Suprapubic skin (tissue), 4 donors: Measurements from ENCODE around the gene INPP5A. TPM values are rescaled to one million over a fixed set of nuclear protein-coding genes. Genes with fewer than 3 reads are reported as not detected.

Experiments
- DNase-seq, 2 donors: peaks; one replicate each; pipeline ENCODE4 v3.0.0-alpha.2; 2019; ENCODE audit warnings: low spot score in 2 of 2
- H3K27ac ChIP-seq: fragments of 200-600 bp; sonication (generic); one replicate; pipeline ENCODE4 v1.5.1; 2019
- H3K27me3 ChIP-seq: fragments of 200-600 bp; sonication (generic); one replicate; pipeline ENCODE4 v1.5.1; 2019
- H3K36me3 ChIP-seq: fragments of 200-600 bp; sonication (generic); one replicate; pipeline ENCODE4 v1.5.1; 2019
- H3K4me1 ChIP-seq: fragments of 200-600 bp; sonication (generic); one replicate; pipeline ENCODE4 v1.5.1; 2019
- H3K4me3 ChIP-seq: fragments of 200-600 bp; sonication (generic); one replicate; pipeline ENCODE4 v1.5.1; 2019; ENCODE audit warnings: mild to moderate bottlenecking
- H3K9me3 ChIP-seq: fragments of 200-600 bp; sonication (generic); one replicate; pipeline ENCODE4 v1.5.1; 2019
- EP300 ChIP-seq: sonication (generic); formaldehyde crosslinking; IDR thresholded peaks from one replicate; pipeline ENCODE4 v1.6.1; 2017; ENCODE audit warnings: antibody characterized with exemption
- POLR2A ChIP-seq, 2 donors: fragments of 450-650 bp; IDR thresholded peaks; one replicate each; pipeline ENCODE4 v1.6.1; 2017; ENCODE audit warnings: antibody characterized with exemption in 2 of 2, mild to moderate bottlenecking in 2 of 2, moderate library complexity in 2 of 2
- POLR2AphosphoS5 ChIP-seq, 3 donors: sonication (generic); formaldehyde crosslinking; IDR thresholded peaks; one replicate each; pipeline ENCODE4 v1.6.1; 2017; ENCODE audit warnings: antibody characterized with exemption in 3 of 3
- WGBS: methylation state at CpG from one replicate; pipeline ENCODE4 v1.1.5; 2018; 5-methylcytosine and 5-hydroxymethylcytosine counted together
- total RNA-seq, 4 donors: library from RNA; depleted of rRNA; stranded (reverse); fragments of >200 nt; gene quantifications; one replicate each; pipeline ENCODE4 v1.1.0, GENCODE V29; 2016
- TF ChIP-seq, protein P1 (sequence below), 2 donors: fragments of 200-600 bp in 1 of 2; fragments of 450-650 bp in 1 of 2; sonication (generic) in 1 of 2; IDR thresholded peaks; one replicate each; pipeline ENCODE4 v1.5.1; 2016 to 2019; ENCODE audit warnings: antibody characterized with exemption in 2 of 2, mild to moderate bottlenecking in 1 of 2, moderate library complexity in 1 of 2

INPP5A gene
- total RNA-seq, 4 donors from 2014 or later, result 28.1 to 39.1 (median 32.3) TPM

DNA sequence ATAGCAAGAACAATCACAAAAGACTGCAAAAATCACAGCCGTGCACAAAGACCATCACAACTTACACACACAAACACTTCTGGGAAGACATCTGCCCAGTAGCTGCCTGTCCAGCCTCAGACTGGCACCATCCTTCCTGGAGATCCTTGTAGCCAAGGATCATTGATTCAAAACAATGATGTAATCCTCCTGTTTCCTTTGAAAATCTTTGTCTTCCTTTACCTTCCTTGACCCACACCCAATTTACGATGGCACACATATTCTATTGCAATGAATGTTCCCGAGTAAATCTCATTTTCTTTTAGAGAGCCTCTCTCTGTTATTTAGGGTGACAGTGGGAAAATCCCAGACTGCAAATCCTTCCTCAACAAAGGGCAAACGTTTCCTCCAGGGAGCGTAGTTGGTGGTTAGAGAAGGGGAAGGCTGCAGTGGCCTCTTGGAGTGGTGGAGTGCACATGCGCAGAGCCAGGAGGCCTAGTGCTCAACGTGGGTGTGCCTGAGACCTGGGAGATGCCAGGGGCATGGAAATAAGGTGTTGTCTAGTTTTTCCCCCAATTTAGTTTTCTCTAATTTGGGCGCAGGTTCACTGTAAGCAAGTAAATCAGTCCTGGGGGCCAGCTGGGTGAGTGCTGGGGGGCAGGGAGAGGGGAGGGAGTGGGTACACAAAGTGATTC, 3.1 kb upstream of the INPP5A start:
- Histone ChIP-seq H3K4me3 (no peak overlapping the region), H3K4me1 (peaks cover 29% of the 10 kb centered on the region), H3K27ac (no peak overlapping the region), H3K27me3 (peaks cover under 1% of the 10 kb centered on the region), H3K9me3 (no peaks in the 10 kb centered on the region), H3K36me3 (no peaks in the 10 kb centered on the region)
- 71% methylated on average over 8 of the region's 8 CpGs for whole genome bisulfite sequencing
- DNase-seq, result peak in 1 of 2 donors; percentile 27
- TF ChIP-seq POLR2A (IDR thresholded peaks at IDR 0.05), result no peak
- TF ChIP-seq, protein P1, sequence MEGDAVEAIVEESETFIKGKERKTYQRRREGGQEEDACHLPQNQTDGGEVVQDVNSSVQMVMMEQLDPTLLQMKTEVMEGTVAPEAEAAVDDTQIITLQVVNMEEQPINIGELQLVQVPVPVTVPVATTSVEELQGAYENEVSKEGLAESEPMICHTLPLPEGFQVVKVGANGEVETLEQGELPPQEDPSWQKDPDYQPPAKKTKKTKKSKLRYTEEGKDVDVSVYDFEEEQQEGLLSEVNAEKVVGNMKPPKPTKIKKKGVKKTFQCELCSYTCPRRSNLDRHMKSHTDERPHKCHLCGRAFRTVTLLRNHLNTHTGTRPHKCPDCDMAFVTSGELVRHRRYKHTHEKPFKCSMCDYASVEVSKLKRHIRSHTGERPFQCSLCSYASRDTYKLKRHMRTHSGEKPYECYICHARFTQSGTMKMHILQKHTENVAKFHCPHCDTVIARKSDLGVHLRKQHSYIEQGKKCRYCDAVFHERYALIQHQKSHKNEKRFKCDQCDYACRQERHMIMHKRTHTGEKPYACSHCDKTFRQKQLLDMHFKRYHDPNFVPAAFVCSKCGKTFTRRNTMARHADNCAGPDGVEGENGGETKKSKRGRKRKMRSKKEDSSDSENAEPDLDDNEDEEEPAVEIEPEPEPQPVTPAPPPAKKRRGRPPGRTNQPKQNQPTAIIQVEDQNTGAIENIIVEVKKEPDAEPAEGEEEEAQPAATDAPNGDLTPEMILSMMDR (IDR thresholded peaks at IDR 0.05), result no peak

DNA sequence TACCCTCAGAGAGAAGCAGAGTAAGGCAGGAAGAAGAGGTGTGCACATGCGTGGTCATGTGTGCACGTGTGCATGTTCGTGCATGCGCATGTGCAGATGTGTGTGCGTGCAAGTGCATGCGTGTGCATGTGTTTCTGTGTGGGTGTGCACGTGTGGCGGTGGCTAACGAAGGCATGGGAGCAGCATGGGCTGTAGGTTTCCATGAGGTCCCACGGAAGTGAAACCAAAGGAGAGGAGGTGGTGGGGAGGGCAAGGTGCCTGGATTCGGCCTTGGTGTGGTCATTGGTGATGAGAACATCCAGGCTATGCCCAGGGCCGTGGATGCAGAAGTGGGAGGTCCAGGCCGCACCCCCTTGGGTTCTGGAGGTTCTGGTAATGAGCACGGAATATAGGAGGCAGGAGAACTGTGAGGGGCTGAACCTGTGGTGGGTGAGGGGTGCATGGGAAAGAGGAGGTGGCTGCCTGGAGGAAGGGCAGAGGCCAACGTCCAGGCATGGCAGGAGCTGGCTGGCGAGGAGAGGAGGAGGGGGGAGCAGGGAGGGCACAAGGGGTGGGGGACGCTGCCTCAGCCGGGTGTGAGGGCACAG, 2.4 kb upstream of the INPP5A start:
- no peaks in the 10 kb centered on the region for H3K27me3 ChIP-seq
- H3K4me3 ChIP-seq, result no peak overlapping the region
- peaks cover 36% of the 10 kb centered on the region for H3K4me1 ChIP-seq
- no peak overlapping the region for H3K27ac ChIP-seq
- no peaks in the 10 kb centered on the region for H3K9me3 ChIP-seq
- TF ChIP-seq POLR2AphosphoS5 (IDR thresholded peaks at IDR 0.05) (no peak), EP300 (no peak), POLR2A (IDR thresholded peaks at IDR 0.05) (no peak)
- TF ChIP-seq, protein P1 (IDR thresholded peaks at IDR 0.05), result no peak
- no peaks in the 10 kb centered on the region for H3K36me3 ChIP-seq
- DNase-seq, result peak; percentile 57 to 65
- 87% methylated on average over 18 of the region's 18 CpGs for WGBS

DNA sequence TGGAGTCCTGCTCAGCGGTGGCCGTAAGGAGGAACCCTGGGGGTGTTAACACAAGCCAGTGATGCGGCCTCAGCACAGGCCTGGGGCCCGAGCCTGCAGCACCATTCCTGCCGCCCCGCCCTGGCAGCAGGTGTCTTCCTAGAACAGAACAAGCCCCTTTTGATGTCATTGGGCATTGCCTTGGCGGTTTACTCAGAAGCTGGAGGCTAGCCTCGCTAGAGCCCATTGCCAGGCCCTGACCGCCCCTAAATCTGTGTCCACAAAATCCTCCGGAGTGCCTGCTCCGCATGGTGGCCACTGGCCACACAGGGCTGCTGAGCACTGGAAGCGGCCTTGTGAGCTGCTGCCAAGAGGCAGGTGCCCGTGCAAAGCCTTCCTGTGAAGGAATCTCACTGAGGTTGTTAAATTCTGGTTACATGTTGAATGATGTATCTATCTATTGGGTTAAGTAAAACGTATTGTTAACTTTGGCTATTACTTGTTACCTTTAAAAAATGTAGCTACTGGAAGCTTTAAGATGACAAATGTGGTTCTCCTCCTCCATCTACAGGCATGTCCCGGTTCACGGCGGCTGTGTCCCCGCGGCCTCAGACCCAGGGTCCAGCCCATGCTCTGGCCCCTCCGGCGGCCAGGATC, 1.2 kb upstream of the INPP5A start:
- peak; percentile 67 to 72 for DNase-seq
- H3K4me1 ChIP-seq, result peaks cover 48% of the 10 kb centered on the region
- WGBS, result 24% methylated on average over 13 of the region's 21 CpGs
- H3K27me3 ChIP-seq, result no peaks in the 10 kb centered on the region
- TF ChIP-seq POLR2AphosphoS5 (IDR thresholded peaks at IDR 0.05) (no peak), EP300 (no peak)
- TF ChIP-seq, protein P1 (IDR thresholded peaks at IDR 0.05), result no peak
- no peaks in the 10 kb centered on the region for H3K9me3 ChIP-seq
- no peaks in the 10 kb centered on the region for H3K36me3 ChIP-seq
- H3K4me3 ChIP-seq, result peak overlapping the region; percentile 65
- peak overlapping the region; percentile 79 for H3K27ac ChIP-seq

DNA sequence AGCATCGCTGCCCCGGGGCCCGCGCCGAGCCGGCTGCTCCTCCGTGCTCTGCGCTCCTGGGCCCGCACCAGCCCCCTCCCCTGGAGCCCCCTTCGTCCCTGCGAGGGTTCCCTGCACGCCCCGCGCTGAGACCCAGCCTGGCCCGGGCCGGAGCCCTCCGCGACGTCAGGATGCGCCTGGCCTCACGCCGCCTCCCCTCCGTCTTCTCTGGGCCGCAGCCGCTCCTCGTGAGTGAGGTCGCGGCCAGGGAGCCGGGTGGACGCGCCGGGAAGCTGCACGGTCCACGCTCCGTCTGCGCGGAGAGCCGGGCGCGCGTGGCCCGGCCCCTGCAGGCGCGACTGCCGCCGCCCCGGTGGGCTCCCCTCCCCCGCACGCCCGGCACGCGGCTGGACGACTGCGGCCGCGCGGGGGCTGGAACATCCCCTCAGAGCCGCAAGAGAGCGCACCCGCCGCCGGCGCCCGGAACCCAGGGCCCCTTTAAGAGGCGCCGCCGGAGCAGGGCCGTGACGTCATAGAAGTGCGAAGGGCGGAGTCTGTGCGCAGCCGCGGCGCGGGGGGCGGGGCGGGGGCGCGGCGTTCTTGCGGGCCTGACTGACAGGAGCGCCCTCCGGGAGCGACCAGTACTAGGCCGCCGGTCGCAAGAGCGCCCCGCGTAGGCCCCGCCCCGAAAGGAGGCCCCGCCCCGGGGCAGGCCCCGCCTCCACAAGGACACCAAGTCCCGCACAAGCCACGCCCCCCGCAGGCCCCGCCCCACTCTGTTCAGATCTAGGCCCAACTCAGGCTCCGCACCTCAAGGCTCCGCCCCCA, 507 bp upstream of the INPP5A start:
- Histone ChIP-seq H3K9me3 (no peaks in the 10 kb centered on the region), H3K4me3 (peak overlapping the region; percentile 65), H3K27ac (peak overlapping the region; percentile 79), H3K4me1 (peaks cover 55% of the 10 kb centered on the region), H3K27me3 (no peaks in the 10 kb centered on the region), H3K36me3 (no peaks in the 10 kb centered on the region)
- 0% methylated on average over 46 of the region's 102 CpGs for WGBS
- peak; percentile 100 for DNase-seq
- TF ChIP-seq, protein P1 (IDR thresholded peaks at IDR 0.05), result peak in 1 of 2 donors; percentile 24
- TF ChIP-seq POLR2AphosphoS5 (IDR thresholded peaks at IDR 0.05) (no peak), POLR2A (IDR thresholded peaks at IDR 0.05) (peak in 1 of 2 donors; percentile 27)
